Peyer's patch (tissue), 4 donors: ENCODE data around the gene VAV2. TPM values are rescaled to one million over a fixed set of nuclear protein-coding genes. Genes with fewer than 3 reads are reported as not detected.

Source experiments
- DNase-seq, 3 donors: peaks; one replicate each; pipeline ENCODE4 v3.0.0-alpha.2; 2017 to 2019
- H3K27ac ChIP-seq, 4 donors: fragments of 200-600 bp; sonication (generic); one replicate each; pipeline ENCODE4 v1.5.1; 2016 to 2019
- H3K27me3 ChIP-seq, 2 donors: fragments of 200-600 bp; sonication (generic); one replicate each; pipeline ENCODE4 v1.5.1; 2019
- H3K36me3 ChIP-seq, 3 donors: fragments of 200-600 bp; sonication (generic); one replicate each; pipeline ENCODE4 v1.5.1; 2016 to 2019
- H3K4me1 ChIP-seq, 4 donors: fragments of 200-600 bp; sonication (generic); one replicate each; pipeline ENCODE4 v1.5.1; 2016 to 2019
- H3K4me3 ChIP-seq, 4 donors: fragments of 200-600 bp; sonication (generic); 1 replicate in 3 of 4; 2 replicates in 1 of 4; pipeline ENCODE4 v1.5.1; 2016 to 2019; ENCODE audit warnings: mild to moderate bottlenecking in 1 of 4
- H3K9me3 ChIP-seq, 4 donors: fragments of 200-600 bp; sonication (generic); one replicate each; pipeline ENCODE4 v1.5.1; 2016 to 2019; ENCODE audit warnings: mild to moderate bottlenecking in 1 of 4
- CTCF ChIP-seq, 6 experiments: fragments of 450-650 bp in 4 of 6; fragments of 200-600 bp in 2 of 6; sonication (generic) in 1 of 6; IDR thresholded peaks; one replicate each; pipeline ENCODE4 v1.5.1; 2017 to 2019; ENCODE audit warnings: antibody characterized with exemption in 6 of 6, mild to moderate bottlenecking in 3 of 6, moderate library complexity in 1 of 6
- POLR2A ChIP-seq, 2 donors: fragments of 450-650 bp; IDR thresholded peaks; one replicate each; pipeline ENCODE4 v1.5.1; 2017; ENCODE audit warnings: antibody characterized with exemption in 2 of 2, mild to moderate bottlenecking in 2 of 2, moderate library complexity in 2 of 2
- total RNA-seq, 4 donors: library from RNA; depleted of rRNA; stranded (reverse); fragments of >200 nt; gene quantifications; one replicate each; pipeline ENCODE4 v1.1.0, GENCODE V29; 2016

VAV2 gene
- total RNA-seq, 4 donors from 2014 or later, result 47.9 to 61.8 (median 58.9) TPM

- TF ChIP-seq POLR2A (IDR thresholded peaks at IDR 0.05), result no peak
- H3K4me1 ChIP-seq, result peaks cover 0 to 20% (median 4%) of the 10 kb centered on the region in 4 donors
- DNase-seq, result peak in 2 of 3 donors; percentile 58 to 68
- H3K27me3 ChIP-seq, result no peaks in the 10 kb centered on the region
- no peaks in the 10 kb centered on the region for H3K9me3 ChIP-seq
- H3K4me3 ChIP-seq, result no peak overlapping the region
- peak overlapping the region in 3 of 4 donors; percentile 4 to 57 (median 47) for H3K27ac ChIP-seq
- H3K36me3 ChIP-seq, result no peaks in the 10 kb centered on the region
Observed at GRCh38 chr9:133842721-133843227, 149.3 kb downstream of the VAV2 start.

GRCh38 chr9:133842174-133842573 lies 149.9 kb downstream of the VAV2 start:
- H3K4me1 ChIP-seq, result peaks cover 0 to 22% (median 4%) of the 10 kb centered on the region in 4 donors
- H3K27me3 ChIP-seq, result no peaks in the 10 kb centered on the region
- TF ChIP-seq CTCF (IDR thresholded peaks at IDR 0.05), result peak in 3 of 6 experiments; percentile 32 to 43 (median 33)
- peak in 1 of 2 donors; percentile 2 for TF ChIP-seq POLR2A (IDR thresholded peaks at IDR 0.05)
- H3K9me3 ChIP-seq, result no peaks in the 10 kb centered on the region
- DNase-seq, result peak in 2 of 3 donors; percentile 84
- H3K4me3 ChIP-seq, result no peak overlapping the region
- peak overlapping the region in 3 of 4 donors; percentile 4 to 57 (median 47) for H3K27ac ChIP-seq
- no peaks in the 10 kb centered on the region for H3K36me3 ChIP-seq

GRCh38 chr9:133841167-133841812 lies 150.8 kb downstream of the VAV2 start:
- H3K27me3 ChIP-seq, result no peaks in the 10 kb centered on the region
- H3K36me3 ChIP-seq, result no peaks in the 10 kb centered on the region
- H3K4me1 ChIP-seq, result peaks cover 0 to 25% (median 4%) of the 10 kb centered on the region in 4 donors
- no peak for TF ChIP-seq POLR2A (IDR thresholded peaks at IDR 0.05)
- no peak for TF ChIP-seq CTCF (IDR thresholded peaks at IDR 0.05)
- H3K9me3 ChIP-seq, result no peaks in the 10 kb centered on the region
- no peak overlapping the region for H3K27ac ChIP-seq
- DNase-seq, result no peak
- H3K4me3 ChIP-seq, result no peak overlapping the region

GRCh38 chr9:133839822-133840329 lies 152.2 kb downstream of the VAV2 start:
- peak overlapping the region in 2 of 4 donors; percentile 22 to 50 for H3K27ac ChIP-seq
- no peaks in the 10 kb centered on the region for H3K36me3 ChIP-seq
- no peaks in the 10 kb centered on the region for H3K27me3 ChIP-seq
- DNase-seq, result no peak
- peaks cover 0 to 25% (median under 1%) of the 10 kb centered on the region in 4 donors for H3K4me1 ChIP-seq
- no peak overlapping the region for H3K4me3 ChIP-seq
- no peaks in the 10 kb centered on the region for H3K9me3 ChIP-seq
- no peak for TF ChIP-seq CTCF (IDR thresholded peaks at IDR 0.05)
- no peak for TF ChIP-seq POLR2A (IDR thresholded peaks at IDR 0.05)

- H3K36me3 ChIP-seq, result no peaks in the 10 kb centered on the region
- H3K27ac ChIP-seq, result no peak overlapping the region
- H3K4me1 ChIP-seq, result peaks cover 0 to 24% (median 0%) of the 10 kb centered on the region in 4 donors
- no peak for DNase-seq
- no peaks in the 10 kb centered on the region for H3K27me3 ChIP-seq
- no peak for TF ChIP-seq CTCF (IDR thresholded peaks at IDR 0.05)
- TF ChIP-seq POLR2A (IDR thresholded peaks at IDR 0.05), result no peak
- H3K4me3 ChIP-seq, result no peak overlapping the region
- H3K9me3 ChIP-seq, result no peaks in the 10 kb centered on the region
Observed at GRCh38 chr9:133838859-133839507, 153.1 kb downstream of the VAV2 start.
